GM18858 (cell line): ENCODE results near the gene LEMD2.

ENCODE experiments used
- ATAC-seq: cut with Tn5 transposase; IDR thresholded peaks from one replicate; pipeline ENCODE4 v1.9.1; 2021; ENCODE audit not compliant: unreplicated experiment

The LEMD2 gene

GRCh38 chr6:33742837-33743236, 46.1 kb downstream of the LEMD2 start:
- ATAC-seq = no peak

GRCh38 chr6:33742092-33742491, 46.8 kb downstream of the LEMD2 start:
- ATAC-seq = no peak

GRCh38 chr6:33740794-33741193, 48.1 kb downstream of the LEMD2 start:
- no peak for ATAC-seq

GRCh38 chr6:33740204-33740608, 48.7 kb downstream of the LEMD2 start:
- no peak for ATAC-seq

GRCh38 chr6:33739571-33739970, 49.4 kb downstream of the LEMD2 start:
- no peak for ATAC-seq

- ATAC-seq = no peak
These were observed 50.1 kb downstream of the LEMD2 start for GRCh38 chr6:33738879-33739278.

- no peak for ATAC-seq
These were observed 50.8 kb downstream of the LEMD2 start for GRCh38 chr6:33738153-33738552.

- no peak for ATAC-seq
These were observed 51.5 kb downstream of the LEMD2 start for GRCh38 chr6:33737267-33738026.

GRCh38 chr6:33735216-33735615, 53.7 kb downstream of the LEMD2 start:
- ATAC-seq = no peak

GRCh38 chr6:33733709-33734007, 55.3 kb downstream of the LEMD2 start:
- no peak for ATAC-seq

- ATAC-seq = no peak
These were observed 55.9 kb downstream of the LEMD2 start for GRCh38 chr6:33732817-33733708.

GRCh38 chr6:33732385-33732784, 56.5 kb downstream of the LEMD2 start:
- no peak for ATAC-seq

- no peak for ATAC-seq
These were observed 57.1 kb downstream of the LEMD2 start for GRCh38 chr6:33731751-33732282.

GRCh38 chr6:33731035-33731434, 57.9 kb downstream of the LEMD2 start:
- no peak for ATAC-seq

GRCh38 chr6:33730611-33731010, 58.3 kb downstream of the LEMD2 start:
- no peak for ATAC-seq

GRCh38 chr6:33729059-33729458, 59.9 kb downstream of the LEMD2 start:
- ATAC-seq = no peak

GRCh38 chr6:33728438-33728837, 60.5 kb downstream of the LEMD2 start:
- no peak for ATAC-seq

- no peak for ATAC-seq
These were observed 61.0 kb downstream of the LEMD2 start for GRCh38 chr6:33727932-33728331.

GRCh38 chr6:33727126-33727525, 61.8 kb downstream of the LEMD2 start:
- ATAC-seq = no peak

GRCh38 chr6:33726696-33727095, 62.2 kb downstream of the LEMD2 start:
- no peak for ATAC-seq

- ATAC-seq = no peak
These were observed 62.8 kb downstream of the LEMD2 start for GRCh38 chr6:33725891-33726673.
